Measurements from ENCODE around the gene NDNF.

Gene NDNF
- total RNA-seq = 0 to 0.08 (median 0) reads per million in 4 donors

DNA sequence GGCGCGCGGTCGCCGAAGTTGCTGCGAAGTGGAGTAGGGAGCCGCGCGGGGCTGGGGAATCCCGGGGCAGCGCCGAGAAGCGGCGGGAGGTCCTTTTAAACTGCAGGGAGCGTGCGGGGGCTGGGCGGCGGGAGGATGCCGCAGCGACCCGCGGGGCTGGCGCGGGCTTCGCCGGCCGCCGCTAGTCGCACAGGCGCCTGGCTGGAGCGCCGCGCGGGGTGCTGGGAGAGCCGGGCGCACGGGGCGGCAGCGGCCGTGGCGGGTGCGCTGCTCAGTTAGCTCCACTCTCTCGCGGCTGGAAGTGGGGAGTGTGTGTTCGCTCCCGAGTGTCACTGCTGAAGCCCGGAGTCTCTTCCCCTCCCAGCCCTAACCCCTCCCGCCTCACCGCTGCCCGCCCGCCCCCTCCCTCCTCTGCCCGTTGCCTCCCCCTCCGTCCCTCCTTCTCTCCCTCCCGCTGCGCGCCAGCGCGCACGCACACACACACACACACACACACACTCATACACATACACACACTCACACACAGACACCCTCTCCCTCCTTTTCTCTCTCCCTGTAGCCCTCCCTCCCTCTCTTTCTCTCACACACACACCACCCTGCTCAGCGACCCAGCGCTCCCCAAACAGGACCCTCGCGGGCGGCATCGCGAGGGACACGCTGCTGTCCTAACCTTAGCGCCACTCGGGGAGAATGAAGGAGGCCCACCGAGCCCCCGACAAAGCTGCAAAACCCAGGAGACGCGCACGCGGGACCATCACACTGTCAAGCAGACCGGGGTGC, at the start of gene NDNF:
Gene NDNF, minus strand, starts transcription at position 312 of the 780 bp plus-strand sequence. CDS start 26,698 bp downstream, outside the sequence.
- DNase-seq = peak; percentile 21 to 40 (median 26)

GRCh38 chr4:121119715-121120114, 47.4 kb upstream of the NDNF start:
- DNase-seq = no peak

DNA sequence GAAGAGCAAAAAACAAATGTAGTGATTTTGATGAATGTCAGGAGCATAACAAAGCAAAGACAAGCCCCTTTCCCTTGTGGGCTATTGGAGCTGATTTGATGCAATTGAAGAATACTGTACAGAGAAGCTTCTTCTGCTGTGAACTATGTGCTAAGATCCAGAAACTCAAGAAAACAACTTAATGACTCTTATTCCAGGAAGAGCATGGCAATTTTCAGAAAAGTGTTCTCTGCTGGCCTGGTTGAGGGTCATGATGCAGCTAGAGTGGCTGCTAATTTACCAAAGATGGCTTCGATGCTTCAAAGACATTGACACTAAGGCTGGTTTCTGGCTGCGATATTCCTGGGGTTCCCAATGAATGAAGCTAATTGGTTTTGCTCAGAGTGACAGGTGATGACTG, 46.0 kb upstream of the NDNF start:
- DNase-seq = peak in 1 of 5 donors; percentile 61

GRCh38 chr4:121114756-121115155, 42.4 kb upstream of the NDNF start:
- DNase-seq = peak in 1 of 5 donors; percentile 61

DNA sequence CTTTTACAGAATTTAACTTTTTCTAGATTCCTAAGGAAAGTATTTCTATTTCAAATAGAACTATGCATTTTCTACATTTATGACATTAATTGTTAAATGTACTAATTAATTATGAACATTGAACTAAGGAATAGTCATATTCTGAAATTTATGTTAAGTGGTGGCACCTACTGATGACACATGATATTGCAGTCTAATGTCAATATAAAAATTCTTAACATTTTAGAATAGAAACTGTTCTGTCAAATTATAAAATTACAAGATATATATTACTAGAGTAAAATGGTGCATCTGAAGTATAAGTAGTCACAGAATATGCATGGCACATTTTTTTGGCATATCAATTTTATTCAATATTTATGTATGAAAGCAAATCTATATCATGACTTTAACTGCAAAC, 40.2 kb upstream of the NDNF start:
- DNase-seq = no peak

DNA sequence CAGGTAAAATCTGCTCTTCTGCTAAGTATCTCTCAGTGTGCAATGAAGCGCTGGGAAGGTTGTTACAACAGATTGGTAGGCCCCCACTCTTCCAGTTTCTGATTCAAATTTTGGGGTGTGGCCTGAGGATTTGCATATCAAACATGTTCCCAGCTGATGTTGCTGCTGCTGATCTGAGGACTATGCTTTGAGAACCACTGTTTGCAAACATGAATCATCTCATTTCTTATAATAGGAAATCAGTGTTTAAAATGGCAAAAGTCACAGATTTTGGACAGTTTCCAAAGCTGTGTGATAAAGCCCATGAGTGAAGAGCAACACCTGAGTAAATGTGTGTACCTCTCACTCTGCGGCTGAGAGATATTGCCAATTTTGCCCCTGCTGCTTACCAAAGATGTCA, 36.2 kb upstream of the NDNF start:
- no peak for DNase-seq

GRCh38 chr4:121107507-121107906, 35.2 kb upstream of the NDNF start:
- DNase-seq = no peak

GRCh38 chr4:121100093-121100775, 27.9 kb upstream of the NDNF start:
- DNase-seq = no peak

GRCh38 chr4:121098266-121098665, 25.9 kb upstream of the NDNF start:
- no peak for DNase-seq

DNA sequence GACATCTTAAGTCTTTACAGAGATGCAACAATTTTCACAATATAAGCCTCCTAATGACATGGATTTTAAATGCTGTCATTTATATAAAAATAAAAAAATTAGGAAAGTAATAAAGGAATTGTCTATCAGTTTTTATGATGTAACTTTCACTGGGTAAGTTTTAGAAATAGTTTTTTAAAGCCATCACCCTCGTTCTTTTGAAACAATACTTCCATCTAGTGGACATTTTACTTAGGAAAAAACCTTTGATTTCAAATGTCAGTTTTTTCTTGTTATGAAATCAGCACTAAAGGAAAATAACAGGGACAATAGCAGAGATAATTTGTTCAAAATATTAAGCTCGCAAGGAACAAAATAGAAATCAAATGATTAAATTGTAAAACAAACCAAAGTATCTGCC, 24.3 kb upstream of the NDNF start:
- no peak for DNase-seq

- no peak for DNase-seq
Observed at GRCh38 chr4:121096191-121096590, 23.9 kb upstream of the NDNF start.

DNA sequence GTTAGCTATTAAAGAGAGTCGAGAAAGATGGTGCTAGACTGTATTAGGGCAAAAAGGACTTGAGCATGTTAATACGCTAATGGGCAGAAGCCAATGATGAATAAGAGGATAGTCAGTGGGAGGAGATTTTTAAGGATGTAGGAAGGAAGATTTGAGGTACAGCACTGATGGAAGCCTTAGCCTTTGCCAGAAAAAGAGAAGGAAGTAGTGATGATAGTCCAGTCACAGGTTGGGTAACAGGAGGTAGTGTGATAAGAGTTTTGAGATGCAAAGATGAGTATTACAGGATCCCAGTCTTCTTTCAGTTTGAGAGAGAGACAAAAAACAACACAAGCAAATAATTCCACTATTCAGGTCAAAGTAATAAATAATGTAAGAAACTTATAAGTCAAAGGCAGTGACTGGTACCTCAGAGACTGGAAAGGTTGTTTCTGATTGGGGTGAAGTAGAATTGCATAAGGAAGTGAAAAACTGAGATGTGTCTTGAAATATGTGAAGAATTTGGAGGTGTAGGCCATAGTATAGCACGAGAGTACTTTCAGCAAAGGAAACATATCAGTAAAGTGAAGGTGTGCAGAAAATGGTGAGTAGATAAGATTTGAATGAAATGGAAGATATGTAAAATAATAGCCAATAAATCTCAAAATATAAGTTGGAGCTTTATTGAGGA, 22.1 kb upstream of the NDNF start:
- no peak for DNase-seq

GRCh38 chr4:121093261-121093660, 20.9 kb upstream of the NDNF start:
- DNase-seq = no peak

GRCh38 chr4:121091941-121092340, 19.6 kb upstream of the NDNF start:
- no peak for DNase-seq

GRCh38 chr4:121088867-121089266, 16.5 kb upstream of the NDNF start:
- DNase-seq = no peak

DNA sequence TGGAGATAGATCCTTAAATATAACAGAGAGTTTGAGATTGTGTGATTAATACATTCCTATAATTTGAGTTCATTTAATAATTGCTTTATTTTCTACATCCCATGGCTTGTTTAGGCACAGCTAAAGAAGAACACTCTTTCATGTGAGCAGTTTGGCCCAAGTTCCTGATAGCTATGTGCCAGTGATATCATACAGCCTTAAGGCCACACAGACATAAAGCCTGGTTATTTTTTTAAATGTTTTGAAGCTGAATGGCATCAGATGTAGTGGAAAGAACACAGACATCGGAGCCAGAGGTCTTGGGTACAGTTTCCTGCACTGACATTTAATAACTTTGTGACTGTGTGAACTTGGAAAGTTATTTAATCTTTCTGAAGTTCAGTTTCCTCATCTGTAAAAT, 7.0 kb upstream of the NDNF start:
- DNase-seq = no peak

DNA sequence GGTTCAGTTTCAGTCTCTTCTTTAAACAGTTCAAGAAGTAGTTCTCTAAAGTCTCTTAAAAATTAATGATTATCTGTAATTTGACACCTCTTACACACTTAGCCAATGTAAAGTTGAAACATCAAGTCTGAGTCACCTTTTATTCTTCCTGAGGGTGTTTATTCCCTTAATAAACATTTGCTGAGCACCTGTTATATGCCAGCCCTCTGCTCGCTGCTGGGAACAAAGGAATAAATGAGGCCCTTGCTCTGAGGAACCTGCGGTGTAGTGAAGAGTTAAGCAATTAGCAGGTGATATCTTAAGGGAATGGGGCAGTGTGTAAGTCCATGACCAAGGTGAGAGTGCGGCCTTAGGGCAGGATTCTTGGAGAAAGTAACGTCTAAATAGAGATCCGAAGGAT, 5.2 kb upstream of the NDNF start:
- DNase-seq = no peak

DNA sequence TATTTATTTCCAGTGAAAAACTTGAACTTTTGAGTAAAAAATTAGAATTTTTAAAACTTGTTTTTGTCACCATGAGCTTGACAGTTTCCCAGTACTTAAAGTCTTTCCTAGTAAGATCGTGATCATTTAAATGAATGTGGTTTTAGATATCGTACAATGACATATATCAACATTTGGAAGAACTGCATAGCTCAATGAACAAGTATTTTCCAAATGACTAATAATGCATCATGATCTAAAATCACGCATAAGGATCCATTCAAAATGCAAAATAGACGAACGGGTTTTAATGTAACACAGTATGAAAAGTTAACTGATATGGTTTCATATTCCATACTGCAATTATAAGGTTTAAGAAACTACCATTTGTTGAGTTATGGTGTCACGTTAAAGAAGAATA, 4.1 kb upstream of the NDNF start:
- no peak for DNase-seq

DNA sequence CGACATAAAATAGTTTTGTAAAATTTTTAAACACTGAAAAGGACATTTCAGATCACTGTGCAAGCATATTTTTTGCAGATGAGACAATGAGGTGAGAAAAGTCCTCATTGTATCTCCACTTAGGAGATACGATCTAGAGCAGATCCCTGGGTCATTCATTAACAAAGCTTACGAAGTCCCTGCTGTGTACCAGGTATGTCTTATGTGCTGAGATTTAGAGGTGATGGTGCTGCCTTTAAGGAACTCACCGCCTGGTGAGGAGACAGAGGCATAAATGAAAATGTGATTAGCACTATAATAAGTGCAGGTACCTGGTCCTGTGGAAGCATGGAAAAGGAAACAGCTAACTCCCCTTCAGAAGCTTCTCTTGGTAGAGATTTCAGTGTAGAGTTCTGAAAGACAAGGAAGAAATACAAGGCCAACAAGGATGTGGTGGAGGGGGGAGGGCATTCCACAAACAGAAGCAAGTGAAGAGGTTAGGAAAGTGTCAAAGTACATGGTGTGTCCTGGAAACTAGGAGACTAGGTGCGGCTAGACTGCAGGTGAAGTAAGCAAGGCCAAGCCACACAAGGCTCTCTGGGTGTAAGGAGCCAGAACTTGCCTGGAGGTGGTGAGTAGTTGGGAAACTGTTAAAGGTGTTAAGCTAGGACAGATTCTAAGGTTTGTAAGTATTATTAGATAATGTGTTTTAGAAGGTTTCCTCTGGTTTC, 1.5 kb upstream of the NDNF start:
- no peak for DNase-seq

DNA sequence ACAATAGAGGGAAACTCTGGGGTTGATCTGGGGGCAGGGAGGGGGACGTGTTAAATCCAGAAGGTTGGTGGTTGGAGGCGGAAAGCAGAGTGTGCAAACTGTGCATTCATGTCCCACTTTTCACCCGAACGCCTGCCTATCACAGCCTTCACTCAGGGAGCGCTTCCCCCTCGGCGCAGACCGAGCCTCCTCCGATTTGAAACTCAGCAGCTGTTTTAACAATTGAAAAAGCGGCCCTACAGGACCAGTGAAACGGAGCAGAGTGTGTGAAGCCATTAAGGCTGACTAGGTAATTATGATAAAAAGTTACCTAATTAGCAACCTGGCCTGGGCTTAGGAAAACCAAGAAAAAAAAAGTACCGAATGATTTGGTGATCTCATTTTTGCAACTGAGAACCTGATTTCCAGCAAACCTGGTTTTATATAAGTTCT, 685 bp upstream of the NDNF start:
- DNase-seq = no peak

- no peak for DNase-seq
Observed at GRCh38 chr4:121071640-121072223, 603 bp downstream of the NDNF start.
